GM19239 (cell line): ENCODE results near the gene FIGN.

Experiments
- DNase-seq: peaks from one replicate; pipeline ENCODE4 v3.0.0; 2011; ENCODE audit warnings: low spot score; ENCODE audit not compliant: insufficient read length
- FAIRE-seq: peaks from 2 replicates; lab custom pipeline; 2011; peaks lifted over from hg19 to GRCh38; lab: Jason Lieb, UNC

The FIGN gene

GRCh38 chr2:163741435-163741834, 5.6 kb upstream of the FIGN start:
- DNase-seq (no peak), FAIRE-seq (no peak)

- DNase-seq (no peak), FAIRE-seq (no peak)
These were observed 1.8 kb upstream of the FIGN start for GRCh38 chr2:163737563-163737962.

- FAIRE-seq, result no peak
These were observed 1.3 kb upstream of the FIGN start for GRCh38 chr2:163737190-163737439.

GRCh38 chr2:163736433-163737189, 803 bp upstream of the FIGN start:
- FAIRE-seq (no peak), DNase-seq (no peak)

More at GRCh38 chr2:163737190-163737439, 1.3 kb upstream of the FIGN start:
- no peak for DNase-seq

GRCh38 chr2:163734881-163735684, 725 bp downstream of the FIGN start:
- DNase-seq (no peak), FAIRE-seq (no peak)

GRCh38 chr2:163734401-163734800, 1.4 kb downstream of the FIGN start:
- DNase-seq (no peak), FAIRE-seq (no peak)

GRCh38 chr2:163733956-163734355, 1.9 kb downstream of the FIGN start:
- FAIRE-seq (no peak), DNase-seq (no peak)

GRCh38 chr2:163733301-163733938, 2.4 kb downstream of the FIGN start:
- DNase-seq (no peak), FAIRE-seq (no peak)

- DNase-seq, result no peak
These were observed 3.1 kb downstream of the FIGN start for GRCh38 chr2:163732727-163733126.

GRCh38 chr2:163731735-163732134, 4.1 kb downstream of the FIGN start:
- FAIRE-seq (no peak), DNase-seq (no peak)

More at GRCh38 chr2:163732727-163733126, 3.1 kb downstream of the FIGN start:
- FAIRE-seq, result no peak

GRCh38 chr2:163730556-163730955, 5.3 kb downstream of the FIGN start:
- DNase-seq (no peak), FAIRE-seq (no peak)

- DNase-seq (no peak), FAIRE-seq (no peak)
These were observed 6.1 kb downstream of the FIGN start for GRCh38 chr2:163729636-163730273.

- FAIRE-seq (no peak), DNase-seq (no peak)
These were observed 11.9 kb downstream of the FIGN start for GRCh38 chr2:163723881-163724280.

GRCh38 chr2:163723348-163723747, 12.5 kb downstream of the FIGN start:
- DNase-seq (no peak), FAIRE-seq (no peak)

- no peak for FAIRE-seq
These were observed 16.5 kb downstream of the FIGN start for GRCh38 chr2:163719331-163719730.

GRCh38 chr2:163717993-163718680, 17.7 kb downstream of the FIGN start:
- DNase-seq, result no peak
- no peak for FAIRE-seq

More at GRCh38 chr2:163719331-163719730, 16.5 kb downstream of the FIGN start:
- no peak for DNase-seq

- DNase-seq (no peak), FAIRE-seq (no peak)
These were observed 18.3 kb downstream of the FIGN start for GRCh38 chr2:163717515-163717914.

GRCh38 chr2:163716101-163716500, 19.7 kb downstream of the FIGN start:
- DNase-seq (no peak), FAIRE-seq (no peak)

- FAIRE-seq (no peak), DNase-seq (no peak)
These were observed 20.1 kb downstream of the FIGN start for GRCh38 chr2:163715668-163716067.

GRCh38 chr2:163715199-163715598, 20.6 kb downstream of the FIGN start:
- DNase-seq, result no peak
- FAIRE-seq, result no peak
